Stimulated activated CD8-positive, alpha-beta memory T cell treated with anti-CD3 and anti-CD28 coated beads, Interleukin-4, amount 100 ng/mL, for 1 hour (primary cell): ENCODE data around the gene MTMR11.
A peak's percentile ranks its signal among the peaks of the same experiment; 100 is the strongest.

Source experiments
- DNase-seq, 2 donors: peaks; one replicate each; pipeline ENCODE4 v3.0.0-alpha.2; 2020; ENCODE audit warnings: low read depth in 2 of 2, low spot score in 1 of 2

The MTMR11 gene

DNA sequence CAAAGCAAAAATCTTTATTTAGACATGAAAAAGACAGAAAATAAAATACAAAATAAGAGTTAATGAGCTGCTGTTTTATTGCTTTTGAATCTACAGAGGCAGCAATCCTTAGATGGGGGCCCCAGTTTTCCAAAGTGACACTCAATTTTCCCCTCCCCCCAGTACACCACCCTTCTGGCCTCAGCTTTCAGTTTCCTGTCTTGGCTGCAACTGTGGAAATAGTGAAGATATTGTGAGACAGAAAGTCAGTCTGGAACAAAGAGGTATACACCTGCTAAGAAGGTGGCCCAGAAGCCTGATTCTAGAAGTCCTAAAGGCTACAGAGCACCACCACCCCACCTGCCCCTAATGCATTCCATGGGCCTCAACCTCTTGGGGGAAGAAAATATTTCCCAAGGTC lies 1.1 kb upstream of the MTMR11 start:
- DNase-seq, result no peak

DNA sequence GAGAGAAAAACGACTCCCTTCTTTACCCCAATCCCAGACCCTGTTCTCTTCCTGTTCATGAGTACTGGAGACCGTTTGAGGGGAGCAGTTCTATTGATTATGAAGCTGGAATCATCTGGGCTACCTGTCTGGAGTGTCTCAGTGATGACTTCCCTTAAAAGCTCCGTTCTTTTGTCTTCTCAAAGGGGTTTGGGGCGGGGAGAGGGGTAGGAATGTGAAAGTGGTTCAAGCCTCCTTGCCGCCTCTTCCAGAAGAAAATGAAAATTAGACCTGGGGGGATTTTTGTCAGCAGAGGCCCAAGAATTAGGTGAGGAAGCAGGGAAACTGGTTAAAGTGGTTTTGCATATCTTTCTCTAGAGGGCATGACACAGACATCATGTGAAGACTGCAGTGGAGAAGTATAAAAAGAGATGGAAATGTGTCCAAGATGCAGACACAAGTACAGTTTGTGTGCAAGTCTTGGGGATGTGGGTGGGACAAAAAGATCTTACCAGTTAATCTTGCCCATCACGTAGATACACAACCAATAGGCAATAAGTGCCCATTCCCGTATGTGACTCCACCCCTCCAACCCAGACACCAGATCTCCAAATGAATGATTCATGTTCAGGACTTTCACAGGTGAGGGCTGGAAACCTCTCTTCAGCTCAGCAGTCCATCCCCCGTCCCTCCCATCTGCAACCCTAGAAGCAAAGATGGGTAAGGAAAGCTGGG lies 470 bp upstream of the MTMR11 start:
- no peak for DNase-seq

DNA sequence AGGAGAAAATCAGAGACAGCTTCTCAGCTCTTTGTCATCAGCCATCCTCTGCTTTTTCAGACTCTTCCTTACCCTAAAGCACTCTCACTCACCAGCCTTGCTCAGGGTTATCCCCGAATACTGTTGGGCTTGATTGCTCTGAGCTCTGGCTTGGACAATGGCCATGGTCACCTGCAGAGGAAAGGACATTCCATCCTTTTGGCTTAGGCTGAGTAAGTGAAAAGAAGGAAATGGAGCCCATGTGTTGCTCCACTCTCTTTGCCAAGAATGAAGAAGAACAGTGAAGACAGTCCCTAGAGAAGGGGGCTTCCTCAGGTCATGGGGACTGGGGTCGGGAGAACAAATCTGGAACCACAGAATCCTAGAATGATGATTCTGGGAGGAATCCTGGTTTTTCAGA lies 2.3 kb downstream of the MTMR11 start:
- DNase-seq, result no peak

DNA sequence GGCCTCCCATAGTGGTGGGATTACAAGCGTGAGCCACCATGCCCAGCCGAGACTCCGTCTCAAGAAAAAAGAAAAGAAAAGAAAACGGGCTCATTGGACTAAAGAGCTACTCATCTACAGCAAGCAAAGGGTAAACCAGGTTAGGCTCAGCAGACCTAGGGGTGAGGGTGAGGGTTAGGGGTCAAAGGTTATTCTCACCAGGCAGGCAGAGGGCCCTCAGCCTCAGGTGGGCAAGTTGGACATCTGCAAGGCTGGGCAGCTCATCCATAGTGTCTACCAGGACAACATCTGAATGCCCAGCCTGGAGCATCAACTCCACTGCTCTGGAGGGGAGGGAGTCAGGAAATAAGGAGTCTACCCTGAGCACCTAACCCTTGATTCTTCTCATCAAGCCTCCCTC lies 3.5 kb downstream of the MTMR11 start:
- no peak for DNase-seq

DNA sequence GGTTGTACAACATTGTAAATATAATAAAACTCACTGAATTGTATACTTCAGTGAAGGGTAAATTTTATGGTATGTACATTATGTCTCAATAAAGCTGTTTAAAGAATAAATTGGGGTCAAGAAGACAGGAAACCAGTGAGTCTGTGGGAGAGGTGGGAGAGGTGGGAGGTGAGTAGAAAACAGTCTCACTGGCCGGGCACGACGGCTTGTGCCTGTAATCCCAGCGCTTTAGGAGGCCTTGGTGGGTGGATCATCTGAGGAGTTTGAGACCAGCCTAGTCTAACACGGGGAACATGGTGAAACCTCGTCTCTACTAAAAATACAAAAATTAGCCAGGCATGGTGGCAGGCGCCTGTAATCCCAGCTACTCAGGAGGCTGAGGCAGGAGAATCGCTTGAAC lies 4.2 kb downstream of the MTMR11 start:
- no peak for DNase-seq

DNA sequence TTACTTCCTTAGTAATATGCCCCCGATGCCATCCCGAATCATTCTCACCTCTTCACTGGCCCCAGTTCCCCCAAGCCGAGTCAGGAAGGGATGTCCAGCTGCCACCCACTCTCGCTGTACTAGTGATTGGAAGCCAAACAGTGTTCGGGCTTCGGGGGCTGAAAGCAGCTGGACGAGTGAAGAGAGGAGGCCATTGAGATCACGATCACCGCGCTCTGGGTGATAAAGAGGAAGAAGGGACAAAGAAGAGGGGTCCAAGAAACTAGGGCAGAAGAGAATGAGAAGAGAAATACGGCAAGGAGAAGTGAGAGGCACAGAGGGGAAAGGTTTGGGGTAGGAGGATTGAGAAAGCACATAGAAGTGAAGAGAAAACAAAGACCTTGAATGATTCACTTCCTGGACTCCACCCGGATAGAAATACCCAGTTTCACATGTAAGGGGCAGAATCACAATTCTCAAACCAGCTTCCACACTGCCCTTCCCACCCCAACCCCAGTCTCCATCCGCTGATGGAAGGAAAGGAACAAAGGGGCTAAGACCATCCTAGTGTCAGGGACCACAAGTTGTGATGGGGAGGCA lies 5.4 kb downstream of the MTMR11 start:
- no peak for DNase-seq

DNA sequence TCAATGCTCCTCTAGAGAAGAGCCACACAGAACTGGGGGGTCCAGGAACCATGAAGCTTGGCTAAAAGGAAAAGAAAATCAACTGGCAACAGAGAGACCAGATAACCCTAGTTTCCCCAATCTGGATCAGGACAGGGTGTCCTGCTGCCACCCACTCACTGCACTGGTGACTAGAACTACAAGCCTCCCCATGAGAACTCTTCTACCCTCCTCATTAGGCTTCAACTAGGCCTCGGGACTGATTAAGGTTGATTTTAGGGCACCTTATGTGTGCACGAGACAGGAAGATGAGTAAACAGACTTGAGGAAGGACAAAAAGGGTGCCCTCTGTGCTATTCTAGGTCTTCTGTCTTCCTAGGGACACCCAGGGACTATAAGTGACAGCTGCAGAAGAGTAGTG lies 6.8 kb downstream of the MTMR11 start:
- DNase-seq, result no peak

DNA sequence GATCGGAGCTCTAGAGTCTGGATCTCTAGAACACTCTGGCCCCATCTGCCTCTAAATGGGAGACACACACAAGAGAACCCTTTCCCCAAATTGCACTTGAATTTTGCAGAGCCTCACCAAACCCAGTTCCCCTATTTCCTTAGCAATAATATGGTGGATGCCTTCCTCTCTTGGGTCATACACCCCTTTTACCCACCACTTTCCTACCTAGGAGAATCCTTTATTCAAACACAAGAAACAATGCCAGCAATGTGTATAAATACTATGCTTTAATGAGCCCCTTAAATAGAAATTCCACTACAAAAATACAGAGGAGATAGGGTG lies 8.3 kb downstream of the MTMR11 start:
- DNase-seq, result no peak

DNA sequence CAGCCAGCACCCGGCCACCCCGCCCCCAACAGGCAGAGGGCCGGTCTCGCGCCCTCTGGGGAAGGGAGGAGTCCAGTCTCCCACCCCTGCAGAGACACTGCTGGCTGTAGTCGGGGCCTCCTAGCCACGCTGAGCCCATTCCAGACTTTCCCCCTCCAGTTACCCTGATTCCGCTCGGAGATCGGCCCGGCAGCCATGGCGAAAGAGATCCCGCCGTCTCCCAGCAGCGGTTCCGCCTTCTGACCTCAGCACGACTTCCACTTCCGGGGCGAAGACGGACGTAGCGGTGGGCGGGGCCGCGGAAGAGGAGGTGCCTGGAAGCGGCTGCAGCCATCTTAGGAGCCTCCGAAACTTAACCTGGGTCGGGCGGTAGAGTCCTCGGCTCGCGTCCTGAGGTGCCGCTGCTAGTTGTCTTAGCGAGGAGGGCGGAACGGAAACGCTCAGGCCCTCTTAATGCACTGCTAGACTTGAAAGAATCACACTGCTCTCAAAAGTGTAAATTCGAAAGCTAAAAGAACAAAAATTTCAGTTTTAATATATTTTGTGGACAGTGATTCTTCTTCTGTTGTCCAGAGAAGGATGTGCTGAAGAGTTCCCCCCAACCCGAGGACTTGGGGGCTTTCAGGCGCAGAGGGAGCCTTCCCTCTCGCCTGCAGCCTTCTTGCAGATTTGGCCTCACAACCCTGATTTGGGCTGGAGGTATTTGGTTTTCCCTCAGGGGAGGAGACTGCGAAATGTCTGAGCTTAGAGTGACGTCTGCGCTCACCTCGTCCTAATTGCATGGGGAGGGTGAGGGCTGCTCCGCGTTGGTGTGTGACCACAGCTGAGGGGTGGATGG lies 8.9 kb downstream of the MTMR11 start, which contains the start of gene SF3B4:
Gene SF3B4, minus strand, starts transcription at position 241 of the 838 bp plus-strand sequence. Its CDS starts 44 bp downstream, at position 197.
- DNase-seq, result peak; percentile 92 to 95

GRCh38 chr1:149927056-149927562 lies 9.6 kb downstream of the MTMR11 start:
- DNase-seq, result no peak

- no peak for DNase-seq
Measured at GRCh38 chr1:149926296-149926695, 10.4 kb downstream of the MTMR11 start.

DNA sequence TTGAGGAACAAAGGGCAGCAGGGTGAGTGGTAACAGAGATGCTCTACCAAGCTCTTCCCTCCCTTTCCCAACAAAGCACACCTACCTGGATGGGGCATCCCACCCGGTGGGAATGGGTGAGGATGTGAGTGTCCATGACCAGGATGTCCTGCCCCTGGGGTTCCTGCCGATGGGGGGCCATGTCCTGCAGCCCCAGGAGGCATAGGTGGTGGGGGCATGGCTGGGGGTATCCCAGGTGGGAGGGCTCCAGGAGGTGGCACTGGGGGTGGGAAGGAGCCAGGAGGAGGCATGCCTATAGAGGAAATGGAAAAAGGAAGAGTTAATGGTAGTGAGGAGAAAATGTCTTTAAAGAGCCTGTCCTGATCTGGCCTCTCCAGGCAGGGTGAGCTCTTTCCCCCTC lies 10.9 kb downstream of the MTMR11 start:
- DNase-seq, result no peak

- DNase-seq, result no peak
Measured at GRCh38 chr1:149925345-149925744, 11.3 kb downstream of the MTMR11 start.

GRCh38 chr1:149923626-149924025 lies 13.1 kb downstream of the MTMR11 start:
- no peak for DNase-seq

- DNase-seq, result no peak
Measured at GRCh38 chr1:149917571-149918144, 19.0 kb downstream of the MTMR11 start, which contains the start of gene SV2A. SV2A (minus strand) TSS chr1:149917844; CDS start chr1:149913840, 4,004 bp downstream.

GRCh38 chr1:149916898-149917252 lies 19.8 kb downstream of the MTMR11 start:
- DNase-seq, result no peak

- DNase-seq, result no peak
Measured at GRCh38 chr1:149916193-149916897, 20.3 kb downstream of the MTMR11 start.

DNA sequence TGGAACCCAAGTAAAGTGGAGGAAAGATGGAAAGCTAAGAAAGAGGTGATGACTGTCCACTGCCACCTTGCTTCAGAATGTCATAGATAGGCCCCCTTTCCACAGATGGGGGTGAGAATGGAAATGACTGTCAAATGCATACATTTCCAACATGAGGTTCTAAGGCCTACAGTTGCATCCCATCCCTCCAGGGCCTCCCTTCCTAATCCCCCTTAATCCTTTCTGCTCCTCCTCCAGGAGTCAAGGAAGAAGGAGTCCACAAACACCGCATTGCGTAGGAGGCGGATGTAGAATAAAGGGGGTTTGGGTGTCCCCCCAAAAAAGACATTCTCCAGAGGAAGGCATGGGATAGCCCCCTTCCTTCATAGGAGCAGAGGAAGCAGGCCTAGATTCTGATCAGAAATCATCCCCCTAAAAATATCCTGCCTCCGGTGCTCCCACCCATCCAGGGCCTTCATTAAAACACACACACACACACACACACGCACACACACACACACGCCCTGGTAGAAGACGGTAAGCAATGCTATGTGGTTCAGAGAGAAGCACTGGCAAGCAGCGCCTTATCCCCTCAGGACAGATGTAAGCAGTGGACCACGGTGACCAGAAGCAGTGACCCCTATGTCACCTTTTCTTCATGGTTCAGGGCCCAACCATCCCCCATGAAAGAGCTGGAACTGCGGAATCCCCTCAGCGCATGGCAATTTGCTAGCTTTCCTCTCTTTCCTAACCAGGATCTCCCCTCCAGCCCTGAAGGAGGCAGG lies 21.1 kb downstream of the MTMR11 start:
- no peak for DNase-seq

- DNase-seq, result no peak
Measured at GRCh38 chr1:149914545-149914944, 22.1 kb downstream of the MTMR11 start.

GRCh38 chr1:149906570-149907075 lies 30.1 kb downstream of the MTMR11 start:
- DNase-seq, result no peak
